Fibroblast of lung (primary cell): ENCODE results near the gene JUND.

ENCODE experiments used
- CTCF ChIP-seq, 2 donors: IDR thresholded peaks in 1 of 2; conservative IDR thresholded peaks in 1 of 2; 1 replicate in 1 of 2; 2 replicates in 1 of 2; pipeline ENCODE4 v1.5.1; 2011 to 2012; ENCODE audit warnings: low read length in 2 of 2, control low read depth in 1 of 2, inconsistent platforms in 1 of 2, low read depth in 1 of 2, mild to moderate bottlenecking in 1 of 2
- EZH2 ChIP-seq: IDR thresholded peaks from 2 replicates; pipeline ENCODE4 v1.5.1; 2012; ENCODE audit warnings: low read length, control low read depth, mild to moderate bottlenecking; ENCODE audit errors: missing control alignments

DNA sequence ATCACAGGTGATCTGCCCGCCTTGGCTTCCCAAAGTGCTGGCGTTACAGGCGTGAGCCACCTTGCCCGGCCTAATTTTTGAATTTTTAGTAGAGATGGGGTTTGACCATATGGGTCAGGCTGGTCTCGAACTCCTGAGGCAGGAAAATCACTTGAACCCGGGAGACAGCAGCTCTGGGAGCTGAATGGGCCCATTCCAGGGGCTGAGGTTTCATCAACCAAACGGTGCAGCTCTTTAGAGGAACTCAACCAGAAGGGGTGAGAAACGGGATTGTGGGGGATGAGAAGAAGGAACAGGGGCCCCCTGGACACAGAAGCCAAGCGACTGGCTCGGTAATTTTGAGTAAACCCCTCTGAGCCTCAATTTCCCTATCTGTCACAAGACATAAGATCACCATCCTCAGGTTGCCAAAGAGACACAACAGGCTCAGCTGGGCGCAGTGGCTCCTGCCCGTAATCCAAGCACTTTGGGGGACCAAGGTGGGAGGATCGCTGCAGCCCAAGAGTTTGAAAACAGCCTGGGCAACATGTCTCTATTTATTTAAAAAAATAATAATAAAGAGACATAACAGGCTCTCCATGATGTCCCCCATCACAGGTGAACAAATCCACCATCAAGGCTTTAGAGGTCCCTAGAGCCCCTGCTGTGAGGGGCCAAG, 7.7 kb downstream of the JUND start:
- TF ChIP-seq CTCF (conservative IDR thresholded peaks at IDR 0.05 in 1 of 2, IDR thresholded peaks at IDR 0.05 in 1 of 2; ENCODE audit: low read depth in 1 of 2, low read length in 2 of 2) (no peak), EZH2 (no peak)
